Measurements from ENCODE around the gene CNOT4.

GRCh38 chr7:135369405-135369804, 140.5 kb downstream of the CNOT4 start:
- TF ChIP-seq CTCF (IDR thresholded peaks at IDR 0.05) (no peak), POLR2A (IDR thresholded peaks at IDR 0.05) (no peak)
